ENCODE results near the gene KRT35.

DNA sequence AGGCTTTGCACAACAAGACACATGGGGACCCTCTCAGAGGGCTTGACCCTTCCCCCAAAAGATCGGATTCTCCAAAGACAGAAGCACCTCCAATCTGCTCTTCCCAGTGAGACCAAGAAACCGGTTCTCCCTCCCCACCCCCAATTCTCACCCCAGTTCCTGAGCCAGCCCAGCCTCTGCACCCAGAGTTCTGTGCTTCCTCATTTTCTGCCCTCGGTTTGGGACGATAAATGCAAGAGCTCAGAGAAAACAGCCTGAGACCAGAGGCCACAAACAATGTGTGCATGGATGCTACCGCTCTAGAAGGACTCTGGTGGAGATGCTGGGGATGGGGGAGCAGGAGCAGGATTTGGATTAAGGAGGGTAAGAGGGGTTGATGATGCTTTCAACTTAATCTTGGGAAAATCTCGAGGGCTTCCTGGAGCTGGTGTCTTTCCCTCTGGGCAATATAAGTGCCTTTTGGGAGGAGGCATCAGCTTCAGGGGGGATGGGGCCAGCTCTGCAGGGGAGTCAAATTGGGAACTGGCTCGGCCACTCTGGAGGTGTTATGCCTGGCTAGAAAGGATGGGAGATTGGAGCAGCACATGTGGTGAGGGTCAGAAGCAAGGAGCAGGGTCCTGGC is 31.7 kb upstream of the KRT35 start:
- TF ChIP-seq, protein P1, sequence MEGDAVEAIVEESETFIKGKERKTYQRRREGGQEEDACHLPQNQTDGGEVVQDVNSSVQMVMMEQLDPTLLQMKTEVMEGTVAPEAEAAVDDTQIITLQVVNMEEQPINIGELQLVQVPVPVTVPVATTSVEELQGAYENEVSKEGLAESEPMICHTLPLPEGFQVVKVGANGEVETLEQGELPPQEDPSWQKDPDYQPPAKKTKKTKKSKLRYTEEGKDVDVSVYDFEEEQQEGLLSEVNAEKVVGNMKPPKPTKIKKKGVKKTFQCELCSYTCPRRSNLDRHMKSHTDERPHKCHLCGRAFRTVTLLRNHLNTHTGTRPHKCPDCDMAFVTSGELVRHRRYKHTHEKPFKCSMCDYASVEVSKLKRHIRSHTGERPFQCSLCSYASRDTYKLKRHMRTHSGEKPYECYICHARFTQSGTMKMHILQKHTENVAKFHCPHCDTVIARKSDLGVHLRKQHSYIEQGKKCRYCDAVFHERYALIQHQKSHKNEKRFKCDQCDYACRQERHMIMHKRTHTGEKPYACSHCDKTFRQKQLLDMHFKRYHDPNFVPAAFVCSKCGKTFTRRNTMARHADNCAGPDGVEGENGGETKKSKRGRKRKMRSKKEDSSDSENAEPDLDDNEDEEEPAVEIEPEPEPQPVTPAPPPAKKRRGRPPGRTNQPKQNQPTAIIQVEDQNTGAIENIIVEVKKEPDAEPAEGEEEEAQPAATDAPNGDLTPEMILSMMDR (IDR thresholded peaks at IDR 0.05; ENCODE audit: extremely low read depth in 1 of 2, insufficient read depth in 1 of 2, low read depth in 1 of 2, low read length in 2 of 2): no peak
- TF ChIP-seq POLR2A (IDR thresholded peaks at IDR 0.05; ENCODE audit: low read depth, low read length) (no peak), EZH2 (IDR thresholded peaks at IDR 0.05; ENCODE audit: borderline replicate concordance, low read depth, low read length, severe bottlenecking) (no peak), GATA2 (IDR thresholded peaks at IDR 0.05; ENCODE audit: insufficient read depth, insufficient read length, low read depth, low read length) (no peak), FOS (IDR thresholded peaks at IDR 0.05; ENCODE audit: borderline replicate concordance, insufficient read depth, low read length) (no peak), JUN (IDR thresholded peaks at IDR 0.05; ENCODE audit: borderline replicate concordance, insufficient read depth, insufficient read length, low read depth) (no peak)
- TF ChIP-seq, protein P2, sequence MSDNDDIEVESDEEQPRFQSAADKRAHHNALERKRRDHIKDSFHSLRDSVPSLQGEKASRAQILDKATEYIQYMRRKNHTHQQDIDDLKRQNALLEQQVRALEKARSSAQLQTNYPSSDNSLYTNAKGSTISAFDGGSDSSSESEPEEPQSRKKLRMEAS (IDR thresholded peaks at IDR 0.05; ENCODE audit: insufficient read depth, insufficient read length): no peak
